A549 (cell line): ENCODE results near the gene LMTK3. TPM values are rescaled to one million over a fixed set of nuclear protein-coding genes. Genes with fewer than 3 reads are reported as not detected.

ENCODE experiments used
- ATAC-seq, 2 experiments: fragments of 200-7000 bp in 1 of 2; fragments of >200 bp in 1 of 2; cut with Nextera tagmentation in 1 of 2; cut with Tn5 transposase in 1 of 2; 3 replicates each; pipeline versions ENCODE4 v1.8.0 to v1.9.1; 2018 to 2020; ENCODE audit warnings: mild to moderate bottlenecking in 1 of 2, moderate library complexity in 1 of 2
- CTCF ChIA-PET: fragments of 300-600 bp; sonication (Branson Sonifier 250); formaldehyde crosslinking; extraction: SDS; loops from one replicate; lab custom pipeline; 2021; ENCODE audit warnings: antibody characterized with exemption, inconsistent platforms; lab: Yijun Ruan, JAX
- POLR2A ChIA-PET: fragments of 350-600 bp; formaldehyde crosslinking; extraction: SDS; loops from one replicate; lab custom pipeline; 2021; ENCODE audit warnings: antibody characterized with exemption, inconsistent platforms; lab: Yijun Ruan, JAX
- DNase-seq, 2 experiments: peaks; one replicate each; pipeline versions ENCODE4 v3.0.0 to v3.0.0-alpha.2; 2011 to 2016; ENCODE audit warnings: low read depth in 1 of 2, low spot score in 1 of 2
- FAIRE-seq: peaks from 2 replicates; lab custom pipeline; 2011; peaks lifted over from hg19 to GRCh38; lab: Jason Lieb, UNC
- H3K27ac ChIP-seq, 2 experiments: fragments of >200 bp; sonication (Bioruptor Twin); formaldehyde crosslinking; 3 replicates each; pipeline ENCODE4 v1.5.1; 2016 to 2017
- H3K4me1 ChIP-seq: fragments of >200 bp; sonication (Bioruptor Twin); formaldehyde crosslinking; 3 replicates; pipeline ENCODE4 v1.6.1; 2016
- H3K4me2 ChIP-seq: fragments of >200 bp; sonication (Bioruptor Twin); formaldehyde crosslinking; 3 replicates; pipeline ENCODE4 v1.6.1; 2016
- H3K4me3 ChIP-seq: fragments of >200 bp; sonication (Bioruptor Twin); formaldehyde crosslinking; 3 replicates; pipeline ENCODE4 v1.5.1; 2016
- H3K9me3 ChIP-seq: fragments of >200 bp; sonication (Bioruptor Twin); formaldehyde crosslinking; 3 replicates; pipeline ENCODE4 v1.6.1; 2016
- CBX8 ChIP-seq: fragments of 200-600 bp; sonication (generic); IDR thresholded peaks from 2 replicates; pipeline ENCODE4 v1.6.1; 2016
- CHD4 ChIP-seq: fragments of 200-600 bp; sonication (generic); IDR thresholded peaks from 2 replicates; pipeline ENCODE4 v1.6.1; 2016; ENCODE audit warnings: antibody characterized with exemption, mild to moderate bottlenecking, borderline replicate concordance
- CTCF ChIP-seq: fragments of >200 bp; sonication (Bioruptor Twin); formaldehyde crosslinking; IDR thresholded peaks from 3 replicates; pipeline ENCODE4 v1.5.1; 2016
- E2F6 ChIP-seq: IDR thresholded peaks from 2 replicates; pipeline ENCODE4 v1.6.1; 2012; ENCODE audit warnings: low read depth, borderline replicate concordance
- EHF ChIP-seq: fragments of 250-450 bp; sonication (Bioruptor Pico); IDR thresholded peaks from 2 replicates; pipeline ENCODE4 v1.5.0; 2020; ENCODE audit warnings: mild to moderate bottlenecking
- ELK1 ChIP-seq: fragments of 150-350 bp; IDR thresholded peaks from 2 replicates; pipeline ENCODE4 v1.6.1; 2014; ENCODE audit warnings: low read depth, mild to moderate bottlenecking, low read length
- EP300 ChIP-seq, 2 experiments: fragments of >200 bp; sonication (Bioruptor Twin); formaldehyde crosslinking; IDR thresholded peaks; 2 replicates in 1 of 2; 3 replicates in 1 of 2; pipeline ENCODE4 v1.6.1; 2016 to 2017
- FOSL2 ChIP-seq, 2 experiments: fragments of 450-650 bp in 1 of 2; fragments of >200 bp in 1 of 2; sonication (Bioruptor Twin) in 1 of 2; formaldehyde crosslinking; IDR thresholded peaks; 2 replicates each; pipeline versions ENCODE4 v1.5.0 to v1.6.1; 2016 to 2020; ENCODE audit warnings: mild to moderate bottlenecking in 1 of 2, moderate library complexity in 1 of 2
- FOXS1 ChIP-seq: fragments of 250-450 bp; sonication (Bioruptor Pico); IDR thresholded peaks from 2 replicates; pipeline ENCODE4 v1.5.0; 2020; ENCODE audit warnings: mild to moderate bottlenecking, moderate library complexity
- HDAC2 ChIP-seq: fragments of 200-600 bp; sonication (generic); IDR thresholded peaks from 2 replicates; pipeline ENCODE4 v1.6.1; 2016
- HEYL ChIP-seq: fragments of 250-450 bp; sonication (Bioruptor Pico); IDR thresholded peaks from 2 replicates; pipeline ENCODE4 v1.8.0; 2021; ENCODE audit warnings: mild to moderate bottlenecking, moderate library complexity
- HMGXB4 ChIP-seq: fragments of 250-450 bp; sonication (Bioruptor Pico); IDR thresholded peaks from 2 replicates; pipeline ENCODE4 v1.5.0; 2021; ENCODE audit warnings: mild to moderate bottlenecking, moderate library complexity, borderline replicate concordance
- HOXB13 ChIP-seq: fragments of 250-450 bp; sonication (Bioruptor Pico); IDR thresholded peaks from 2 replicates; pipeline ENCODE4 v1.5.0; 2020; ENCODE audit warnings: low read depth, mild to moderate bottlenecking, moderate library complexity
- KDM1A ChIP-seq: fragments of 200-600 bp; sonication (generic); IDR thresholded peaks from 2 replicates; pipeline ENCODE4 v1.6.1; 2016; ENCODE audit warnings: low read depth, mild to moderate bottlenecking
- KDM5A ChIP-seq: fragments of 200-600 bp; sonication (generic); IDR thresholded peaks from 2 replicates; pipeline ENCODE4 v1.6.1; 2016; ENCODE audit warnings: antibody characterized with exemption, mild to moderate bottlenecking
- MAFK ChIP-seq: fragments of 450-650 bp; IDR thresholded peaks from 2 replicates; pipeline ENCODE4 v1.6.1; 2014; ENCODE audit not compliant: partially characterized antibody
- MAX ChIP-seq: IDR thresholded peaks from 2 replicates; pipeline ENCODE4 v1.6.1; 2012
- NPAS2 ChIP-seq: fragments of 250-450 bp; sonication (Bioruptor Pico); IDR thresholded peaks from 2 replicates; pipeline ENCODE4 v1.8.0; 2022; ENCODE audit warnings: mild to moderate bottlenecking, moderate library complexity, borderline replicate concordance
- PBX3 ChIP-seq: IDR thresholded peaks from 2 replicates; pipeline ENCODE4 v1.6.1; 2012
- PHF8 ChIP-seq: fragments of 200-600 bp; sonication (generic); IDR thresholded peaks from 2 replicates; pipeline ENCODE4 v1.6.1; 2016; ENCODE audit warnings: low read depth, mild to moderate bottlenecking, antibody characterized with exemption, moderate library complexity, borderline replicate concordance
- POLR2A ChIP-seq: IDR thresholded peaks from 2 replicates; pipeline ENCODE4 v1.6.1; 2012; ENCODE audit warnings: mild to moderate bottlenecking, low read length
- POLR2AphosphoS2 ChIP-seq: conservative IDR thresholded peaks from 2 replicates; pipeline ENCODE4 v1.6.1; 2012; ENCODE audit warnings: low read length, improper control_type of control experiment, inconsistent platforms
- RARB ChIP-seq: fragments of 250-450 bp; sonication (Bioruptor Pico); IDR thresholded peaks from 2 replicates; pipeline ENCODE4 v1.8.0; 2021; ENCODE audit warnings: mild to moderate bottlenecking, moderate library complexity
- RCOR1 ChIP-seq: fragments of 150-350 bp; IDR thresholded peaks from 2 replicates; pipeline ENCODE4 v1.6.1; 2014; ENCODE audit warnings: antibody characterized with exemption, low read length, low read depth
- RFX5 ChIP-seq: fragments of 450-650 bp; IDR thresholded peaks from 2 replicates; pipeline ENCODE4 v1.7.1; 2014; ENCODE audit warnings: antibody characterized with exemption, mild to moderate bottlenecking, moderate library complexity
- SMC3 ChIP-seq: fragments of >200 bp; sonication (Bioruptor Twin); formaldehyde crosslinking; IDR thresholded peaks from 3 replicates; pipeline ENCODE4 v1.6.1; 2018; ENCODE audit warnings: inconsistent platforms
- SREBF2 ChIP-seq: fragments of 450-650 bp; IDR thresholded peaks from 2 replicates; pipeline ENCODE4 v1.6.1; 2014; ENCODE audit warnings: mild to moderate bottlenecking, moderate library complexity
- TP53 ChIP-seq: fragments of 250-450 bp; sonication (Bioruptor Pico); IDR thresholded peaks from 2 replicates; pipeline ENCODE4 v1.5.0; 2021; ENCODE audit warnings: mild to moderate bottlenecking, moderate library complexity
- ZC3H11A ChIP-seq: fragments of 450-650 bp; IDR thresholded peaks from 2 replicates; pipeline ENCODE4 v1.6.1; 2014; ENCODE audit warnings: antibody characterized with exemption, mild to moderate bottlenecking
- WGBS: methylation state at CpG from one replicate; pipeline ENCODE4 v1.1.6; 2017; ENCODE audit errors: missing lambda C conversion rate; 5-methylcytosine and 5-hydroxymethylcytosine counted together
- polyA plus RNA-seq, 4 experiments: library from polyadenylated mRNA; depleted of rRNA in 3 of 4; stranded (reverse); fragments of >200 nt; fragmentation: RNase III in 1 of 4; extraction: RNeasy Plus Mini Kit Qiagen cat#74134 plus additional on column Dnase treatment in 1 of 4; gene quantifications; 2 replicates in 3 of 4; 3 replicates in 1 of 4; pipeline ENCODE4 v1.2.3, GENCODE V29; 2011 to 2017

Gene LMTK3
- polyA plus RNA-seq, 2 of the 4 experiments (the other 2 are of a cell fraction): 0.62 to 6.1 TPM

GRCh38 chr19:48461982-48462655 is 49.5 kb downstream of the LMTK3 start:
- FAIRE-seq: no peak
- TF ChIP-seq ELK1 (no peak), FOSL2 (IDR thresholded peaks at IDR 0.05) (no peak), FOSL2 (CRISPR knock-in tag; IDR thresholded peaks at IDR 0.05) (no peak), HEYL (no peak), KDM1A (no peak), MAFK (no peak), PBX3 (no peak), MAX (no peak), FOXS1 (CRISPR knock-in tag) (no peak), TP53 (CRISPR knock-in tag) (no peak), CHD4 (no peak), RFX5 (no peak), HMGXB4 (CRISPR knock-in tag) (no peak), ZC3H11A (no peak), RARB (no peak), CBX8 (no peak)
- H3K4me3 ChIP-seq: no peak overlapping the region
- H3K27ac ChIP-seq: no peak overlapping the region
- DNase-seq: peak in 1 of 2 experiments; percentile 72
- H3K4me1 ChIP-seq: peaks cover 9% of the 10 kb centered on the region
- no peak overlapping the region for H3K4me2 ChIP-seq
- H3K9me3 ChIP-seq: no peaks in the 10 kb centered on the region
- CTCF ChIA-PET: interaction anchor here (0.7 to 3.2 kb wide), 3 partner anchors 11 to 44 kb away, joined by 3 to 23 read pairs (median 3); partner anchors contain the start of gene GRWD1
- 97% methylated on average over 62 of the region's 62 CpGs for WGBS
- POLR2A ChIA-PET: no interaction called here
- ATAC-seq: peak; percentile 49 to 68

- no peak overlapping the region for H3K27ac ChIP-seq
- WGBS: 97% methylated on average over 36 of the region's 36 CpGs
- CTCF ChIA-PET: interaction anchor here (0.6 to 3.2 kb wide), 7 partner anchors 11 to 128 kb away, joined by 3 to 23 read pairs (median 4); partner anchors contain the start of gene GRWD1
- no peak overlapping the region for H3K4me3 ChIP-seq
- POLR2A ChIA-PET: no interaction called here
- H3K4me1 ChIP-seq: peaks cover 4% of the 10 kb centered on the region
- no peak for DNase-seq
- TF ChIP-seq TP53 (CRISPR knock-in tag): no peak
- no peak for TF ChIP-seq EP300 (IDR thresholded peaks at IDR 0.05)
- TF ChIP-seq EHF: no peak
- no peak for TF ChIP-seq RCOR1
- no peak for TF ChIP-seq KDM5A
- TF ChIP-seq HOXB13 (CRISPR knock-in tag): no peak
- TF ChIP-seq CTCF: no peak
- no peak for TF ChIP-seq E2F6
- TF ChIP-seq RFX5: no peak
- TF ChIP-seq HDAC2: no peak
- TF ChIP-seq SREBF2: no peak
- no peak for TF ChIP-seq SMC3
- no peak for TF ChIP-seq PBX3
- no peak for TF ChIP-seq POLR2A
- no peak for TF ChIP-seq PHF8
- no peak for TF ChIP-seq NPAS2 (CRISPR knock-in tag)
- no peak for TF ChIP-seq FOSL2 (IDR thresholded peaks at IDR 0.05)
- TF ChIP-seq FOSL2 (CRISPR knock-in tag; IDR thresholded peaks at IDR 0.05): no peak
- no peak for TF ChIP-seq POLR2AphosphoS2
- H3K4me2 ChIP-seq: no peak overlapping the region
- FAIRE-seq: no peak
- ATAC-seq: no peak
- H3K9me3 ChIP-seq: no peaks in the 10 kb centered on the region
Measured at GRCh38 chr19:48461651-48461981, 50.0 kb downstream of the LMTK3 start.
